ENCODE results near the gene PEA15. TPM values are rescaled to one million over a fixed set of nuclear protein-coding genes. Genes with fewer than 3 reads are reported as not detected.

PEA15 gene
- total and polyA plus RNA-seq, 4 donors = 8.1 to 44.5 (median 11.1) TPM

GRCh38 chr1:160168016-160168415, 37.2 kb upstream of the PEA15 start:
- no peak for DNase-seq (ENCODE audit: low spot score)
- no peak overlapping the region for H3K9ac ChIP-seq (ENCODE audit: low read depth in 1 of 2, low read length in 2 of 2)
- no peak overlapping the region for H3K4me3 ChIP-seq (ENCODE audit: low read depth in 1 of 3, low read length in 3 of 3)
- 76% methylated on average over 5 of the region's 5 CpGs for WGBS
- no peaks in the 10 kb centered on the region for H3K4me1 ChIP-seq (ENCODE audit: control insufficient read depth in 4 of 4, insufficient read depth in 4 of 4, low read length in 3 of 4)
- TF ChIP-seq FOXA1 (IDR thresholded peaks at IDR 0.05) (no peak), REST (IDR thresholded peaks at IDR 0.05) (no peak), EGR1 (IDR thresholded peaks at IDR 0.05; ENCODE audit: low read depth in 2 of 2) (no peak), FOXA2 (IDR thresholded peaks at IDR 0.05) (no peak), HNF4G (IDR thresholded peaks at IDR 0.05) (no peak), NR2F2 (IDR thresholded peaks at IDR 0.05) (no peak), RAD21 (IDR thresholded peaks at IDR 0.05) (no peak), GABPA (IDR thresholded peaks at IDR 0.05 in 1 of 2, conservative IDR thresholded peaks at IDR 0.05 in 1 of 2) (no peak), RXRA (IDR thresholded peaks at IDR 0.05) (no peak), MAX (IDR thresholded peaks at IDR 0.05) (no peak), SP1 (IDR thresholded peaks at IDR 0.05) (no peak), HNF4A (conservative IDR thresholded peaks at IDR 0.05) (no peak), ATF3 (IDR thresholded peaks at IDR 0.05) (no peak), ZBTB33 (IDR thresholded peaks at IDR 0.05) (no peak), YY1 (IDR thresholded peaks at IDR 0.05) (no peak), JUND (IDR thresholded peaks at IDR 0.05) (no peak), TAF1 (conservative IDR thresholded peaks at IDR 0.05) (no peak)
- no peaks in the 10 kb centered on the region for H3K9me3 ChIP-seq (ENCODE audit: control insufficient read depth in 4 of 4, low read length in 3 of 4)
- no peaks in the 10 kb centered on the region for H3K27me3 ChIP-seq (ENCODE audit: control insufficient read depth in 4 of 4, insufficient read depth in 4 of 4, low read length in 3 of 4)
- H3K27ac ChIP-seq (ENCODE audit: low read depth in 1 of 2, low read length in 2 of 2) = no peak overlapping the region
- no peaks in the 10 kb centered on the region for H3K36me3 ChIP-seq (ENCODE audit: control insufficient read depth in 4 of 4, insufficient read depth in 3 of 4, low read depth in 1 of 4, low read length in 3 of 4)

- no peak for TF ChIP-seq HNF4A (conservative IDR thresholded peaks at IDR 0.05)
- TF ChIP-seq ZBTB33 (IDR thresholded peaks at IDR 0.05) = no peak
- TF ChIP-seq MAX (IDR thresholded peaks at IDR 0.05) = no peak
- H3K27ac ChIP-seq (ENCODE audit: low read depth in 1 of 2, low read length in 2 of 2) = no peak overlapping the region
- WGBS = 91% methylated on average over 13 of the region's 13 CpGs
- no peaks in the 10 kb centered on the region for H3K4me1 ChIP-seq (ENCODE audit: control insufficient read depth in 4 of 4, insufficient read depth in 4 of 4, low read length in 3 of 4)
- no peaks in the 10 kb centered on the region for H3K9me3 ChIP-seq (ENCODE audit: control insufficient read depth in 4 of 4, low read length in 3 of 4)
- H3K9ac ChIP-seq (ENCODE audit: low read depth in 1 of 2, low read length in 2 of 2) = no peak overlapping the region
- H3K4me3 ChIP-seq (ENCODE audit: low read depth in 1 of 3, low read length in 3 of 3) = no peak overlapping the region
- no peak for DNase-seq (ENCODE audit: low spot score)
- no peaks in the 10 kb centered on the region for H3K36me3 ChIP-seq (ENCODE audit: control insufficient read depth in 4 of 4, insufficient read depth in 3 of 4, low read depth in 1 of 4, low read length in 3 of 4)
- peaks cover 0 to 2% (median 0%) of the 10 kb centered on the region in 4 donors for H3K27me3 ChIP-seq (ENCODE audit: control insufficient read depth in 4 of 4, insufficient read depth in 4 of 4, low read length in 3 of 4)
These were observed 36.4 kb upstream of the PEA15 start for GRCh38 chr1:160168609-160169369.
